CD4-positive, alpha-beta T cell treated with Interleukin-15 for 1 hour (primary cell): ENCODE results near the gene NPVF.
A peak's percentile ranks its signal among the peaks of the same experiment; 100 is the strongest.

ENCODE experiments used
- DNase-seq: peaks from one replicate; pipeline ENCODE4 v3.0.0-alpha.2; 2020

Gene NPVF

DNA sequence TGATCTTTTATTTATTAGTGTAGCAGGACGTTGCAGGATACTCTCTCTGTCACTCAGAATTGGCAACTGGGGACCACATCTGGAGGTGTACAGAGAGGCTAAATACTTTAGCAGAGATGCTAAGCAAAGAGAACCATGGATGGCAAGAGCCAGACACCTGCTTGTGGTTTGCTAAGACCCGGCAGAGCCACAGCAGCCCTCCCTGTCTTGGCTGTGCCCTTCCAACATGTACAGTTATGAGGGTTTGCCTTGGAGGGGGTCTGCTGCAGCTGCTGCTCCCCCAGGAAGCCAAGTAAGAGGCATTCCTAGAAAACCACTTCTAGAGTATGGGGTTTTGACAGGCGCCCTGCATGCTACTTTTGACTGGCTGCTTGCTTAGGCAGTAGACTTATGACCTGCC is 5.1 kb downstream of the NPVF start:
- no peak for DNase-seq

DNA sequence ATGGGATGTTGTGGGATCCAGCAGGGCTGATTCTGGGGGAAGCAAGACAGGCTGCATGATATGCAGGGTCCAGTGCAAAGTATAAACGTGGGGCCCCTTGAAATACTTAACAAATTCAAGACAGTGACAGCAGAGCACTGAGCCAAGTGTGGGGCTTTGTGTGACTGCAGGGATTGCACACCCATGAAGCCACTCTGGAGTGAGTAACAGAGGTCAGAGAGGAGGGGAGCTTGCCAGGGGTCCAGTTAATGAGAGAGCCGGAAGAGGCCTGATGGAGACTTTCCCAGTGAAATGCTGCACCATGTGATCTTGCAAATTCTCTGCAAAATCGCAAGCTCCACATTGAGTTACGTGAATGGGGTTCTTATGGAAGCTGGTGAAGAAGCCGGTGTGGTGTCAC is 5.6 kb downstream of the NPVF start:
- no peak for DNase-seq

GRCh38 chr7:25221009-25221408 is 7.3 kb downstream of the NPVF start:
- no peak for DNase-seq

DNA sequence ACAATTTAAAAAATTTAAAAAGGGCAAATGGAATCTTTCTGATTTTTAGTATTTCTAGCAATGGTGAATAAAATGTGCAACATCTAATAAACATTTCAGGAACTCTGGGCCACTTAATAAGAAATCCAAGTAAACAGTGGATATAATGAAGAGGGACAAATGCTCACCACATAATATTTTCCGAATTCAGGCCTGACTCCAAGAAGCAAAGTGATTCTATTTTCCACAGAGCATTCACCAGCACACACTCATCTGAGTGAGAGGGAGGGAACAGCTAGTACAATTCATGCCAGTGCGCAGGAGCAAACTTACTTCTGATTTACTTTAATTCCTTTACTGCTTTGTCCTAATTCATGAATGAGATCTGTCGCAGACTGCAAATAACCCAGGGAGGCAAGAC is 10.1 kb downstream of the NPVF start:
- DNase-seq = no peak

DNA sequence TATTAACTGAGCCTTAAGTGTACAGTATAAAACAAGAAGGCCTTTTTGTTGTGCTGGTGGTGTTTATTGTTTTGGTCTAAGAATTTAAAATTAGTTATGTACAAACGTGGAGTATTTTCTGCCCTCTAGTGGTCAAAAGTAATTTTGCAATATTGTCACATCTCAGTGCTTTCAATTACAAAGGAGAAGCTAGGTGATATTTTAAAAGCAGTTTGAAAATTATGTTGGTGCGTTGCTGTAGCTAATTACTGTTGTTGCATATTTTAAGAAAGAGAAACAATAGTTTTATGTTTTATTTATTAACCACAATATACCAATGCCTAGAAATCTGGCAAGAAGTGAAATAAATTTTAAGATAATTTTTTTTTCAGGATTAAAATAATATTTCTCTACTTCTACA is 11.4 kb downstream of the NPVF start:
- no peak for DNase-seq

- DNase-seq = no peak
Measured at GRCh38 chr7:25215694-25216335, 12.5 kb downstream of the NPVF start.

DNA sequence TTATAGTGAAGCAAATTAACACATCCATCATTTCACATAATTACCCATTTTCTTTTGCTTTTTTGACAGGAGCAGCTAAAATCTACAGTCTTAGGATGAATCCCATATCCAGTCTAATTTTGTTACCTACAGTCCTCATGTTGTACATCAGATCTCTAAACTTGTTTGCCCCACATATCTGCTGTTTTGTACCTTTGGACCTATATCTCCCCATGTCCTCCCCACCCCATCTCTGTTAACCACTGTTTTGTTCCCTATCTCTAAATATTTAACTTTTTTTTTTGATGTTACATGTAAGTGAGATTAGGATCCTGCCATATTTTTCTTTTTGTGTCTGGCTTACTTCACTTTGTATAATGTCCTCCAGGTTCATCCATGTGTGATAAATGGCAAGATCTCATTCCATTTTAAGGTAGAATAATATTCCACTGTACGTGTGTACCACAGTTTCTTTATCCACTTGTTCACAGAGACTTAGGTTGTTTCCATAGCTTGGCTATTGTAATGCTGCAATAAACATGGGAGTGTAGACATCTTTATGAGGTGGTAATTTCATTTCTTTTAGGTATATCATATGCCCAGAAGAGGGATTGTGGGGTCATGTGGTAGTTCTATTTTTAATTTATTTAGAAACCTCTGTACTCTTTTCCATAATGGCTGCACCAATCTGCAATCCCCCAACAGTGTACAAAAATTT is 19.6 kb downstream of the NPVF start:
- DNase-seq = no peak

GRCh38 chr7:25207887-25208286 is 20.4 kb downstream of the NPVF start:
- no peak for DNase-seq

DNA sequence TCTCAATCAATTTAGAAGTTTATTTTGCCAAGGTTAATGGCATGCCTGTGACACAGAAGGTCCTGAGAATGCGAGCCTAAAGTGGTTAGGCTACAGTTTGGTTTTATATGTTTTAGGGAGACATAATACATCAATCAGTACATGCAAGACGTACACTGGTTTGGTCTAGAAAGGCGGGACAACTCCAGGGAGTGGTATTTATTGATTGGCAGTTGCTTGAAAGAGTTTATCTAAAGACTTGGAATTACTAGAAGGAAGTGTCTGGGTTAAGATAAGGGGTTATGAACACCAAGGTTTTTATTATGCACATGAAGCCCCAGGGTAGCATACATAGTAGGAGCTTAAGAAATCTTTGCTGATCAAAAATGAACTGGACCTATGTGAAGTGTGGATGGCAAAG is 21.5 kb downstream of the NPVF start:
- no peak for DNase-seq

- no peak for DNase-seq
Measured at GRCh38 chr7:25196132-25196896, 32.0 kb downstream of the NPVF start.

- no peak for DNase-seq
Measured at GRCh38 chr7:25194036-25194435, 34.2 kb downstream of the NPVF start.

DNA sequence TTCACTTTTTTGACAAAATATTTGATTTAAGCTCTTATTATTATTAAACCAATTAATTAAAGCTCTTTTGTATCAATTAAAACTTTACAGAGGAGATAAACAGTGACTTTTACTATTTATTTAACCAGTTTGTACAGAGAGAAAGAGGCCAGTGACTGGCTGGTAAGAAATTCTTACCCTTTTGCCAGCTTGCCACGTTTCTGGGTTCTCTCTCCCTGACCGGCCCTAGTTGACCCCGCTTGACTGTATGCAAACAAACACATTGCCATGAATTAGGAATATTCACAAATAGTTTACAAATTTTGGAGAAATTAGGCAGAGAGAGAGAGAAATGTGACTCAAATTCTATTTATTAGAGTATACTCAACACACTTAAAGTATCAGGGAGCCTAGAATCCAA is 36.2 kb downstream of the NPVF start:
- no peak for DNase-seq

GRCh38 chr7:25189197-25189596 is 39.1 kb downstream of the NPVF start:
- no peak for DNase-seq

DNA sequence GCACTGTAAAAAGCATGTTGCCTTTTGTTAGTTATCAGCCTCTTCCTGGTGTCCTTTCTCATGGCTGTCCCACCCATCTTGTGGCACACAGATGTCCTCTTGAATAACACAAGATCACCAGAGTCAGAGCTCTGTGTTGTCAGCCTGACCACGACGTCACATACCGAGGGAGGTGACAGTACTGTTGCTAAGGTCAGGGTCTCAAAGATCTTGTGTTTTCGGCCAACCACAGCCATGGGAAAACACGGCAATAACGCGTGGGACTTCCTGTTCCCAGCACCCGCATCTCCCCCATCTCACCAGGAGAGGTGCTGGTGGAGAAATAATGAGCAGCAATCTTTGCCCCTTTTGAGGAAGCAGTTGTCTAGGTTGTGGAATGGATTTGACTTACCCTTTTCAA is 40.4 kb downstream of the NPVF start:
- DNase-seq = no peak

DNA sequence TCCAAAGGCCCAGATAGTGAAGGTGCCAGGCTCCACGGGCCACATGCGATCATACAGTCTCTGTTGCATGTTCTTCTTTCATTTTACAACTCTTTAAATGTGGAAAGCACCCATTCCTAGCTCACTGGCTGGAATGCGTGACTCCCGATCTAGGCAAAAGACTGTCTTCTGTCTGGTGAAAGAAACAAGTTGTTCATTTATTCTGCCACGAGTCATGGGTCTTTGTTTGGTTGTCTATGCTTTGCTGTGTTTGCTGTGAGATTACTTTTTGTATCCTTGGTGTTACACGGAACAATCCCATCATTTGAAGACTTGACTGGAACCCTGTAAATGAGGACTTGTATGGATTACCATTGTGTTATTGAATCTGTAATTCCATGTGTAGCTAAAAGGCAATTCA is 41.9 kb downstream of the NPVF start:
- DNase-seq = no peak

- DNase-seq = no peak
Measured at GRCh38 chr7:25181532-25181931, 46.8 kb downstream of the NPVF start.

DNA sequence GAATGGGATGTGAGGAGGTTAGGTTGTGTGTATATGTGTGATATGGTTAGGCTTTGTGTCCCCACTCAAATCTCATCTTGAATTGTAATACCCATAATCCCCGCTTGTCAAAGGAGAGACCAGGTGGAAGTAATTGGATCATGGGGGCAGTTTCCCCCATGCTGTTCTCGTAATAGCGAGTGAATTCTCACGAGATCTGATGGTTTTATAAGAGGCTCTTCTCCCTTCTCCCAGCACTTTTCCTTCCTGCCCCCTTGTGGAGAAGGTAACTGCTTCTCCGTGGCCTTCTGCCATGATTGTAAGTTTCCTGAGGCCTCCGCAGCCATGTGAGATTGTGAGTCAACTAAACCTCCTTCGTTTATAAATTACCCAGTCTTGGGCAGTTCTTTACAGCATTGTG is 47.3 kb downstream of the NPVF start:
- DNase-seq = no peak

DNA sequence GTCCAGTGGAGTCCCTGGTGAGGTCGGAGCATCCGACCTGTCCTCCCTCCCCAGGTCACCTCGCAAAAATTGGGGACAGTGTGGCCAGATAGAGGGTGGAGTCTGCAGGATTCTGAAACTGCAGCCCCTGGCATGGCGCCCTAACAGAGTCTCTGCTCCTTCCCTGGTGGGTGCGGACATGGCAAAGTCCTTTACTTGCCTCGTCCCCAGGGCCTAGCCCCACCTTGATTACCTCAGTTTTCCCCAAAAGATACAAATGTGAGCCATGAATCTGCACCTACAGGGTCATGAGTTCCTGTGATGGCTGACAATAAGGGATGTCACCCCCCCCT is 47.7 kb downstream of the NPVF start:
- no peak for DNase-seq

- peak; percentile 94 for DNase-seq
Measured at GRCh38 chr7:25179771-25180591, 48.3 kb downstream of the NPVF start.

DNA sequence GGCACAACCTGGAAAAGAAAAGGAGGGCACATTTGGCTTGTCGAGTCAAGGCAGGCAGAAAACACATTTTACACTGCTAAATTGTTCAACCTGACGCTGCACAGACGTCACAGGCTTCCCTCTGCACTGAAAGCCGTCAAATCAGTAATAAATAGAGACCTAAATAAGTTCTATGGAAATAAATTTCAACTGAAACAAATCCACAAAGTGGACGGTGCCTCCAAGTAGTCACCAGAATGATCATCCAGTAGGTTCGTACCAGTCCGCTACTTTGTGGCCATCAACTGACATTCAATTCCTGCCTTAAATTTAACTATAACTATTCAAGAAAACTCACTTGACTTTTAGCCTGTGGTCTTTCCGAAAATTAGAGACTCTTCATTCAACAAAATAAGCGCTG is 49.0 kb downstream of the NPVF start:
- no peak for DNase-seq
